ENCODE data around the gene CSMD2.
"Not testable (repeated sequence)": the region's sequence is repeated elsewhere in the genome, so short reads cannot be mapped to it uniquely, and the experiment has no call there.

CSMD2 gene

DNA sequence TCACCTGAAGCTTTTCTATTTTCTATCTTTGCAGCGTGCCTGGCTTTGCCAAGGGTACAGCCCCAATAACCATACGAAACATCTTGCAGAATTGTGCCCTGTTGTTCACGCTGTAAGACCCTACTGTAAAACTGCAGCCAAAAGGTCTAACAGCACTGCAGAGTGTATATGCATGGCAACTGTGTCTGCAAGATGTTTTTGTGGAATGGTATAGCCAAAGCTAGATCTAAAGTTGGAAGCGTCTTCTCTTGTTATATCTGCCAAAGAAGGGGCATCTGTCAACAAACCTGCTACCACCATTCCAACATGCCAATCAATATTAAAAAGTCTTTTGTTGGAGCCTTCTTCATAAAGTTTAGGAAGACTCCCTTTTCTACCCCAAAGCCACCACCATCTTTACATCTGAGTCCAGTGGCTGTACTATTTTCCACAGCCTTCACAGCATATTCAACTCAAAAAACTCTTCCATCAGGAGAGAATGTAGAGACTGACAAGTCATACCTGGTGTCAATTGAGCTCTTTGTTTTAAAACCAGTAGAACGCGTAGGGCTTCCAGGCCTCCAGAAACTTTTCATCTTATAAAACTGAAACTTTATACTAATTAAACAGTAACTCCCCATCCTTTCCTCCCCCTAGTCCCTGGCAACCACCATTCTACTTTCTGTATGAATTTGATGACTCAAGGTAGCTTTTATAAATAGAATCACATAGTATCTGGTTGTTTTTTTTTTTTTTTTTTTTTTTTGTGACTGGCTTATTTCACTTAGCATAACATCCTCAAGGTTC is 652.6 kb downstream of the CSMD2 start:
- DNase-seq, result no peak

- DNase-seq, result not testable (repeated sequence)
Observed at GRCh38 chr1:33509276-33509675, 655.8 kb downstream of the CSMD2 start.

- no peak for DNase-seq
Observed at GRCh38 chr1:33508151-33508550, 656.9 kb downstream of the CSMD2 start.

GRCh38 chr1:33507661-33508060 is 657.4 kb downstream of the CSMD2 start:
- no peak for DNase-seq

- no peak for DNase-seq
Observed at GRCh38 chr1:33503506-33503905, 661.5 kb downstream of the CSMD2 start.

- DNase-seq, result no peak
Observed at GRCh38 chr1:33502726-33503125, 662.3 kb downstream of the CSMD2 start.

DNA sequence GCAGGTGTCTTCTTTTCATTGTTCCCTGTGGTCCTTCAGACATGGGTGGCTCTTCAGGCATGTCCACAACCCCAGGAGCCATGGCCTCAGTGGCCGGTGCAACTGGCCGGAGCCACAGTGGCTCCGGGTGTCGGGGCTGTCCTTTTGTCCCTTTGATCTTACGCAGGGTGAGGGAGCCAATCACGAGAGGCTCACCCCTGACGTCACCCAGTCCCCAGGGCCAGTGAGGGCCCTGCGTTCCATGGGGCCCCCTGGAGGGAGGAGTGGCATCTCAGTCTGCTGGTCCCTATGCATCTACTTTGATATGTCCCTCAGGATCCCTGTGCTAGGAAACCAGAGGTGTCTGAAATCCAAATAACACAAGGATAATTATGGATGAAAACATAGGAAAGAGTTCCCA is 663.3 kb downstream of the CSMD2 start:
- no peak for DNase-seq

- DNase-seq, result no peak
Observed at GRCh38 chr1:33501309-33501708, 663.7 kb downstream of the CSMD2 start.

GRCh38 chr1:33500547-33500946 is 664.5 kb downstream of the CSMD2 start:
- no peak for DNase-seq

DNA sequence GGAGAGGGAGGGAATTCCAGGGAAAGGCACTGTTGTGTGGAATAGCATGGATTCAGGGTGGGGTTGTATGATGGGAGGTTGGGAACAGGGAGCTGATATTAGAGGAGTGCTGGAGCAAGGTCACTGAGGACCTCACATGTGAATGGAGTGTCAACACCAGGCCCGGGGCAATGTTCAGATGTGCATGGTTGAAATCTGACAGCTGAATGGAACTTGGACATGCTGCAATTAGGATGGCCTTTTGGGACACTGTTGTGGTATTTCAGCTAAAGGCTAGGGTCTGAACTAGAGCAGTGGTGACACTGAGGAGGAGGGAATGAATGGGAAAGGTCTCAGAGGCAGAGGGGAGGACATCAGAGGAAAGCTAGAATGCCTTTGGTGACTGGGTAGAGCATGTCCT is 667.6 kb downstream of the CSMD2 start:
- no peak for DNase-seq

GRCh38 chr1:33494929-33495328 is 670.1 kb downstream of the CSMD2 start:
- no peak for DNase-seq

- DNase-seq, result no peak
Observed at GRCh38 chr1:33488624-33489023, 676.4 kb downstream of the CSMD2 start.

- no peak for DNase-seq
Observed at GRCh38 chr1:33482412-33482811, 682.6 kb downstream of the CSMD2 start.

DNA sequence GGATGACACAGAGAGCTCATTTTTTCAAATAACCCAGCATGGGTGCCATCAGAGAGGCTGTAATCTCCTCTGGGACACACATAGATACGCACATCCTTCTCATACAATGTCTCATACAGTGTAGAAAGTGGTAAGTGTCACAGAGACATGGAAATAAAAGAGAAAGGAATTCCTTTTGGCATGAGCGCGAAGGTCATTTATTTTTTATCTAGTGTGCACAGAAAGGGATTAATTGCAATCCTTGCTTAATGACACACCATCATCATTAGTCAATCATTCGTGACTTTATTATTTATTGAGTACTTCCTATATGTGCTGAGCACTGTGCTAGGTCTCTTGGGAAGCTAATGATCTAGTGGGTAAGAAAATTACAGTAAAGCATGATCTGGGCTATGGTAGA is 687.6 kb downstream of the CSMD2 start:
- DNase-seq, result no peak

DNA sequence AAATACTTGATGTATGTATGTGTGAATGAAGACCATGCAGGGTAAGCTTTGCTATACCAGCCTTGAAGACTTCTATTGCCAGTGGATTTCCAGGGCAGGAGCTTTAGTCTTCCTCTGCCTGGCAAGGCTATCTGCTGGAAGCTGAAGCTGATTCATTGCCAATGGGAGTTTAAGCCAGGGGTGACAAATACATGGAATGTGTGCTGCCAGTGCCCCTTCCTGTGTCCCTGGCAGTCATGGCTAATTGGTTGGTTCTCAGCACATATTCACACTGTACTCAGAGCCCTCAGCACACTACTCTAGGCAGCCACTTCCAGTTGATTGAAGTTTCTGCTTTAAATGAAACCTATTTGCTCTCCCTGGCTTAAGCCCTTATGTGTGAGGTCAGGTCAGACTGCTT is 691.1 kb downstream of the CSMD2 start:
- DNase-seq, result no peak

DNA sequence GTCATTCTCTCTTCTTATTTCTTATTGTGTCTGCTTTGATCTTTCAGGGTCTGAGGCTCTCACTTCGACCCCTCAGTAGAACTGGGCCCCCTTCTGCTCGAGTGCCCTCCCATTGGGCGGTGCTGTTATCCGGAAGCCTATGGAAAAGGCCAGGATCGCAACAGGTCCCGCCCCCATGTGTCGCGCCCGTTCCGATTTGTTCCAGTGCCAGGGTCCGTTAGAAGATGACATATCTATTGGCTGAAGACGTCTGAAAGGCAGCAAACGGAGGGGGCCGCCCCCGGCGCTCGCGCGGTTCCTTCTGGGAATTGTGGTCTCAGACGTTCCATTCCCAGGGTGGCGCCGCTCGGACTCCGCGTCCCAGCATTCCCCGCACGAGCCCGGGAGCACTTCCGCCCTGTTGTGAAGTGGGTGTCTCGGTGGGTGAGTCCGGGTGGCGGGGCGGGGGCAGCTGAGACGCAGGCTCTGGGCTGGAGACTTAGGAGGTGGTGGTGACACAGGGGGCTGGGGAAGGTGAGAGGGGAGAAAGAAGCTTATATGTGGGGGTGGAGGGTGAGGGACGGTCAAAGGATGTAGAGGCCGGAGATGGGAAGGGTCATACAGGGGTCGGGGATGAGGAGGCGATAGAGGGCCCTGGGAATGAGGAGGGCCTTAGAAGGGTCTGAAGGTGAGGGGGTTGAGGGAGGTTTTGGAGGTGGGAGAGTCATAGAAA is 692.6 kb downstream of the CSMD2 start, which contains the start of gene ZSCAN20:
Gene ZSCAN20 (plus strand): TSS at position 377 of the 712 bp plus-strand sequence. CDS start 6,644 bp downstream, outside the sequence.
- peak; percentile 73 for DNase-seq

DNA sequence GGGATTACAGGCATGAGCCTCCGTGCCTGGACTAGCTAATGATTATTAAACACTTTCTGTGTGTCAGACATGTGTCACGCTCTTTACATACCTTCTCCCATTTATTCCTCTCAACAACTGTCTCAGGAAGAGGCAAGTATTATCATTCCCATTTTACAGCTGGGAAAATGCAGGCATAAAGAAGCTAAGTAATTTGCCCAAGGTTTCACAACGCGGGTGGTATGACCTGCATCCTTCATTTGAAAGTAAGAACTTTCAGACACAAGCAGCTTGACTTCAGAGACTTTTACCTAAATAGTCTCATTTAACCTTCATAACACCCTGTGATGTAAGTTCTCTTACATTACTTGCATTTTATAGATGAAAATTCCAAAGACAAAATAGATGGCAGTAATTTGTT is 693.6 kb downstream of the CSMD2 start:
- DNase-seq, result no peak

DNA sequence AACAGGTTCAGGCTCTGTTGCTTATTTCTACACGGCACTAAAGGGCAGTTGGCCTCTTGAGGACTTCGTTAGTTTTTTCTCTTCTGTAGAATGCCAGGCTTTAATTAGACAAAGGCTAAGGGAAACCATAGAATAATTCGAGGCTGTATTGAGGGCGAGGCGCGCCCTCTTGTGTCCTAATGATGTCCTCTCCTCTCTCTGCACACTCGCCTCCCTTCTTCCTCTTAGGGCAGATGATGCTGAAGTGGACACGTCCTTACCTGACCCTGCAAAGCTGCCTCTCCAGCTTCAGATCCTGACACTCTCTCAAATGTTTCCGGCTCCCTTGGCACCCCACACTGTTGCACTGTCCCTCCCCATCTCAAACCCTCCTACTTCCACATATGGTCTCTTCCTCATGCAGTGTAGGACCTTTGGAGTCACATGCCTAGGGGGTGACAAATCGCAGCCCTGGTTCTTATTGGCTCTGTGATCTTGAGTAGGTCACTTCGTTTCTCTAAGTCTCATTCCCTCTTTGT is 694.5 kb downstream of the CSMD2 start:
- peak; percentile 16 for DNase-seq

- no peak for DNase-seq
Observed at GRCh38 chr1:33469691-33470090, 695.3 kb downstream of the CSMD2 start.

- no peak for DNase-seq
Observed at GRCh38 chr1:33468967-33469366, 696.1 kb downstream of the CSMD2 start.

GRCh38 chr1:33468531-33468930 is 696.5 kb downstream of the CSMD2 start:
- DNase-seq, result no peak

- DNase-seq, result no peak
Observed at GRCh38 chr1:33468011-33468410, 697.0 kb downstream of the CSMD2 start.

DNA sequence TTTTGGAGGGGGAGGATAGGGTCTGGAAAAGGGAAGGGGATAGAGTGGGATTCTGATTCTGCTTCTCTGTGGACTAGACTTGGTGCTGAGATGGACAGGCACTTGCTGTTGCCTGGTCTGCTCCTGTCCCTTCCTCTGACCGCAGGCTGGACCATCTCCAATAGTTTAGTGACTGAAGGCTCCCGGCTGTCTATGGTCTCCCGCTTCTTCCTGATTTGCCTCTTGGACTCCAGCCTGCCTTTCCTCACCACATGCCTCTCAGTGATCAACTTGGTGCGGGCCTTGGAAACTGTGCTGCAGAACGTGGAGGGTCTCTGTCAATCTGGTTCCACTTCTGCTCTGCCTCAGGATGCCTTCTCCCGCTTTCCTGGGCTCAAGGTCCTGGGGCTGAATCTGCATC is 698.9 kb downstream of the CSMD2 start:
- no peak for DNase-seq

DNA sequence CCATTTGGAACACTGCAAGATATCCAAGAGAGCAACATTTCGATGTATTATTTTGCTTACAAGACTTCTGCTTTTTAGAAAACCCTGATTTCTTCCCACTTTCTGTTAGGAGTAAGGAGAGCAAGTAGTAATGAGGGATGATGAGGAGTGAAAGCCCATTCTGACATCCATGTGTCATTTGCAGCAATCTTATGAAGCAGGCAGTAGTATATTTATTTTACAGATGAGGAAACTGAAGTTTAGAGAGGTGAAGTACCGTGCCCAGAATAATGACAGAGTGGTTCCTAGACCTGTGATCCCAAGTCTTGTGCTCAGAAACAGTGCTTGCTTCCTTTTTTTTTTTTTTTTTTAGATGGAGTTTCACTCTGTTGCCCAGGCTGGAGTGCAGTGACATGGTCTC is 699.7 kb downstream of the CSMD2 start:
- no peak for DNase-seq
